IMR-90 (cell line): Measurements from ENCODE around the gene RBM41. TPM values are rescaled to one million over a fixed set of nuclear protein-coding genes. Genes with fewer than 3 reads are reported as not detected.
A peak's percentile ranks its signal among the peaks of the same experiment; 100 is the strongest.

ENCODE experiments used
- ATAC-seq: fragments of 200-7000 bp; cut with Tn5 transposase; 2 replicates; pipeline ENCODE4 v1.9.1; 2020; ENCODE audit warnings: low read depth, mild to moderate bottlenecking, moderate library complexity
- BruUV-seq: library from RNA; stranded (reverse); fragments of 400-500 nt; replicated peaks from 2 replicates; lab custom pipeline; 2021; lab: Mats Ljungman, UMichigan
- CTCF ChIA-PET: fragments of 300-600 bp; formaldehyde crosslinking; extraction: SDS; loops from one replicate; lab custom pipeline; 2021; ENCODE audit warnings: antibody characterized with exemption; lab: Yijun Ruan, JAX
- POLR2A ChIA-PET: fragments of 300-600 bp; sonication (Branson Sonifier 250); formaldehyde crosslinking; loops from one replicate; lab custom pipeline; 2022; ENCODE audit warnings: antibody characterized with exemption; ENCODE audit not compliant: unreplicated experiment; lab: Charles Lee
- DNase-seq: peaks from one replicate; pipeline ENCODE4 v3.0.0; 2013
- H2AFZ ChIP-seq: replicated peaks from 2 replicates; pipeline ENCODE3; 2013; ENCODE audit warnings: low read length, mild to moderate bottlenecking; ENCODE audit not compliant: poor library complexity
- H2AK5ac ChIP-seq: 2 replicates; pipeline ENCODE4 v1.6.1; 2013; ENCODE audit warnings: low read depth, low read length, inconsistent platforms
- H2AK9ac ChIP-seq: replicated peaks from 2 replicates; pipeline ENCODE3; 2013; ENCODE audit warnings: mild to moderate bottlenecking, low read depth, low read length, moderate library complexity; ENCODE audit not compliant: poor library complexity
- H2BK120ac ChIP-seq: 2 replicates; pipeline ENCODE4 v1.6.1; 2013; ENCODE audit warnings: low read depth, low read length, inconsistent platforms
- H2BK15ac ChIP-seq: 3 replicates; pipeline ENCODE4 v1.6.1; 2013; ENCODE audit warnings: low read depth, low read length, inconsistent platforms
- H2BK20ac ChIP-seq: 2 replicates; pipeline ENCODE4 v1.6.1; 2013; ENCODE audit warnings: low read depth, mild to moderate bottlenecking, inconsistent platforms, low read length, moderate library complexity
- H2BK5ac ChIP-seq: 2 replicates; pipeline ENCODE4 v1.6.1; 2013; ENCODE audit warnings: mild to moderate bottlenecking, low read depth, low read length, inconsistent platforms; ENCODE audit not compliant: poor library complexity, severe bottlenecking
- H3K14ac ChIP-seq: replicated peaks from 2 replicates; pipeline ENCODE4 v1.6.1; 2013; ENCODE audit warnings: low read depth, low read length, inconsistent platforms
- H3K18ac ChIP-seq: 2 replicates; pipeline ENCODE4 v1.6.1; 2013; ENCODE audit warnings: low read depth, low read length, control low read depth
- H3K23ac ChIP-seq: 2 replicates; pipeline ENCODE4 v1.6.1; 2013; ENCODE audit warnings: low read depth, low read length, inconsistent platforms
- H3K27ac ChIP-seq: 2 replicates; pipeline ENCODE4 v1.5.1; 2013; ENCODE audit warnings: mild to moderate bottlenecking, control low read depth, low read length; ENCODE audit not compliant: insufficient read depth
- H3K27me3 ChIP-seq: 2 replicates; pipeline ENCODE4 v1.6.1; 2013; ENCODE audit warnings: low read length; ENCODE audit not compliant: control insufficient read depth, insufficient read depth
- H3K36me3 ChIP-seq: 2 replicates; pipeline ENCODE4 v1.6.1; 2013; ENCODE audit warnings: low read length, mixed read lengths; ENCODE audit not compliant: control insufficient read depth, insufficient read depth
- H3K4ac ChIP-seq: 2 replicates; pipeline ENCODE4 v1.6.1; 2013; ENCODE audit warnings: low read depth, low read length, inconsistent platforms
- H3K4me1 ChIP-seq: 2 replicates; pipeline ENCODE4 v1.6.1; 2013; ENCODE audit warnings: low read length, mixed read lengths; ENCODE audit not compliant: control insufficient read depth, insufficient read depth
- H3K4me2 ChIP-seq: 2 replicates; pipeline ENCODE4 v1.6.1; 2013; ENCODE audit warnings: low read depth, mild to moderate bottlenecking, control low read depth, low read length, moderate library complexity
- H3K4me3 ChIP-seq: 2 replicates; pipeline ENCODE4 v1.5.1; 2013; ENCODE audit warnings: low read depth, mild to moderate bottlenecking, control low read depth, low read length, moderate library complexity; ENCODE audit not compliant: insufficient read depth
- H3K56ac ChIP-seq: 2 replicates; pipeline ENCODE4 v1.6.1; 2013; ENCODE audit warnings: low read length, inconsistent platforms; ENCODE audit not compliant: insufficient read depth; ENCODE audit errors: extremely low read depth
- H3K79me1 ChIP-seq, 2 experiments: 2 replicates each; pipeline ENCODE4 v1.6.1; 2013; ENCODE audit warnings: low read length in 2 of 2, inconsistent platforms in 1 of 2, low read depth in 1 of 2
- H3K9ac ChIP-seq: 2 replicates; pipeline ENCODE4 v1.6.1; 2013; ENCODE audit warnings: low read depth, low read length, control low read depth
- H3K9me1 ChIP-seq: 2 replicates; pipeline ENCODE4 v1.6.1; 2013; ENCODE audit warnings: low read length, inconsistent platforms; ENCODE audit not compliant: insufficient read depth
- H3K9me3 ChIP-seq: 2 replicates; pipeline ENCODE4 v1.6.1; 2013; ENCODE audit warnings: low read length; ENCODE audit not compliant: control insufficient read depth, insufficient read depth
- H4K20me1 ChIP-seq: 2 replicates; pipeline ENCODE4 v1.6.1; 2013; ENCODE audit warnings: low read length, inconsistent platforms; ENCODE audit not compliant: insufficient read depth
- H4K5ac ChIP-seq: 2 replicates; pipeline ENCODE4 v1.6.1; 2013; ENCODE audit warnings: mild to moderate bottlenecking, low read depth, low read length, control low read depth
- H4K8ac ChIP-seq, 2 experiments: 2 replicates each; pipeline ENCODE4 v1.6.1; 2013; ENCODE audit warnings: low read depth in 2 of 2, low read length in 2 of 2, control low read depth in 1 of 2, inconsistent platforms in 1 of 2
- H4K91ac ChIP-seq: 2 replicates; pipeline ENCODE4 v1.6.1; 2013; ENCODE audit warnings: low read depth, low read length, inconsistent platforms; ENCODE audit not compliant: insufficient read depth
- CEBPB ChIP-seq: IDR thresholded peaks from 2 replicates; pipeline ENCODE4 v1.6.1; 2012; ENCODE audit warnings: low read depth, low read length, improper control_type of control experiment
- MAFK ChIP-seq: IDR thresholded peaks from 2 replicates; pipeline ENCODE4 v1.6.1; 2012; ENCODE audit warnings: low read depth, low read length, improper control_type of control experiment
- SMC3 ChIP-seq: fragments of 150-350 bp; IDR thresholded peaks from 2 replicates; pipeline ENCODE4 v1.6.1; 2016; ENCODE audit warnings: low read depth, mild to moderate bottlenecking, antibody characterized with exemption, low read length, moderate library complexity
- WGBS, 2 experiments: methylation state at CpG; one replicate each; pipeline versions ENCODE4 v1.1.5 to v1.1.7; 2013; ENCODE audit warnings: missing lambda C conversion rate in 2 of 2; ENCODE audit not compliant: insufficient read length in 1 of 2; ENCODE audit errors: extremely low coverage in 2 of 2; 5-methylcytosine and 5-hydroxymethylcytosine counted together
- dilution Hi-C: fragments of 300-500 bp; cut with HindIII; formaldehyde crosslinking; loops from one replicate; pipeline ENCODE4 v1.14.3; 2018; ENCODE audit warnings: low sequenced_read_pairs; ENCODE audit not compliant: unreplicated experiment
- in situ Hi-C: fragments of 300-500 bp; cut with MboI; formaldehyde crosslinking; loops from 3 replicates; pipeline ENCODE4 v1.14.3; 2019; ENCODE audit warnings: low sequenced_read_pairs, inconsistent platforms, mixed read lengths
- intact Hi-C: fragments of 100-400 bp; cut with micrococcal nuclease; formaldehyde crosslinking; loops from 2 replicates; pipeline ENCODE4 v1.10.0; 2022
- polyA plus RNA-seq, 3 experiments: library from polyadenylated mRNA; depleted of rRNA; stranded (reverse); fragments of >200 nt; gene quantifications; 2 replicates each; pipeline ENCODE4 v1.2.3, GENCODE V29; 2012; ENCODE audit warnings: low replicate concordance in 1 of 3
- total RNA-seq: library from RNA; depleted of rRNA; stranded (reverse); fragments of >200 nt; gene quantifications from 2 replicates; pipeline ENCODE4 v1.2.3, GENCODE V29; 2012

RBM41 gene
- total and polyA plus RNA-seq, 2 of the 4 experiments (the other 2 are of a cell fraction): 3.9 to 8.6 TPM

DNA sequence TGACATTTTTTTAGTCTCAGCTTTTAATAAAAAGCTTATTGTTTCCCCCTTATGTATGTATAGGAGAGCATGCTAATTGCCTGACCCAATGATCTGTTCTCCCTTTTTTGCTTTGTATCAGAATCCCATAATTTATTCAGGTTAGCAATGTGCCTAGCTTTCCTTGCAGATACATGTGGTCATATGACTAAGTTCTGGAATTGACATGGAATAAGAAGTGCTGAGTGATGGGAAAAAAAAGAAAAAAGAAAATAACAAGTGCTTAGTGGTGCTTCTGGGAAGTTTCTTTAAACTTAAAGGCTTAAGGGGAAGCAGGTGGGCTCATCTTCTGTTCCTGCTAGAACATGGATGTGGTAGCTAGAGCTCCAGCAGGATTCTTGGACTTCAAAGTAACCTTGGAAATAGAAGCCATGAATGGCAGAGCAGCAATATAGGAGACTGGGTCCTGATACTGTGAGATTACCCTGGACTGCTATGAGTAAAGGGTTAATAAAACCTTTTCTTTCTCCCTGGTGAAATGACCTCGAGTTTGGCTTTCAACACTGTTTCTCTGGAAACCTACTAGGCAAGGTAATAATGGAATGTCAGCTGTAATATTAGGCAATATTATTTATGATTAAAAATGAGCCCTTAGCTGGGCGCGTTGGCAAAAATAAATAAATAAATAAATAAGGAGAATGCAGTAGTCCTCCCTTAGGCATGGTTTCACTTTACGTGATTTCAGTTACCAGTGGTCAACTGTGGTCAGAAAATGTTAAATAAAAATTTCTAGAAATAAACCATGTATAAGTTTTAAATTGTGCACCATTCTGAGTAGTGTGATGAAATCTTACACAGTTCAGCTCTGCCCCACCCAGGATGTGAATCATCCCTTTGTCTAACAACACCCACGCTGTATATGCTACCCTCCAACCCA, 16.7 kb upstream of the RBM41 start:
- Histone ChIP-seq H2AK5ac (no peak overlapping the region), H3K27me3 (peaks cover 3% of the 10 kb centered on the region), H4K5ac (no peak overlapping the region), H2BK15ac (no peak overlapping the region), H4K8ac (peak overlapping the region in 1 of 2 experiments; percentile 32; a peak in 1 of 4 replicates), H2AFZ (no peak overlapping the region), H3K27ac (no peak overlapping the region), H4K91ac (no peak overlapping the region), H3K9me3 (no peaks in the 10 kb centered on the region), H2AK9ac (no peak overlapping the region), H3K14ac (no peak overlapping the region), H3K4me1 (no peaks in the 10 kb centered on the region), H3K18ac (no peak overlapping the region), H3K23ac (no peak overlapping the region), H3K36me3 (no peaks in the 10 kb centered on the region), H2BK20ac (no peak overlapping the region), H3K56ac (no peak overlapping the region), H4K20me1 (no peaks in the 10 kb centered on the region), H3K4me3 (no peak overlapping the region), H3K79me1 (no peaks in the 10 kb centered on the region), H3K4ac (no peak overlapping the region), H3K4me2 (peak overlapping the region; percentile 40; the same call in 1 of the 2 replicates), H2BK120ac (peak overlapping the region; percentile 60), H3K9ac (no peak overlapping the region), H2BK5ac (no peak overlapping the region), H3K9me1 (no peaks in the 10 kb centered on the region)
- no CpG with 5 or more reads among the region's 5 CpGs for WGBS, 2 experiments
- DNase-seq (peak; percentile 54), ATAC-seq (no peak)
- ChIA-PET CTCF (no interaction called here), POLR2A (no interaction called here)
- dilution Hi-C loops (no loop called here), intact Hi-C loops (no loop called here), in situ Hi-C loops (no loop called here)
- no TSS peak for BruUV-seq
- peak; percentile 25; the same call in 1 of the 2 replicates for TF ChIP-seq MAFK
- no peak for TF ChIP-seq SMC3
- peak; percentile 14; the same call in 1 of the 2 replicates for TF ChIP-seq CEBPB
